Nephron (organoid): ENCODE results near the gene PPM1G.
"Not testable (repeated sequence)": the region's sequence is repeated elsewhere in the genome, so short reads cannot be mapped to it uniquely, and the experiment has no call there.

ENCODE experiments used
- H3K27ac Mint-ChIP-seq, 3 experiments: 2 replicates each; pipeline ENCODE4 v1.8.0; 2020; ENCODE audit warnings: mixed read lengths in 3 of 3, mild to moderate bottlenecking in 2 of 3, moderate library complexity in 1 of 3
- H3K27me3 Mint-ChIP-seq: 2 replicates; pipeline ENCODE4 v1.8.0; 2021; ENCODE audit warnings: low read depth, mild to moderate bottlenecking, moderate library complexity, mixed read lengths
- H3K36me3 Mint-ChIP-seq: 2 replicates; pipeline ENCODE4 v1.8.0; 2020; ENCODE audit warnings: low read depth, mixed read lengths
- H3K4me1 Mint-ChIP-seq: 2 replicates; pipeline ENCODE4 v1.8.0; 2020; ENCODE audit warnings: mixed read lengths
- H3K4me3 Mint-ChIP-seq, 3 experiments: 2 replicates each; pipeline ENCODE4 v1.8.0; 2020; ENCODE audit warnings: mild to moderate bottlenecking in 3 of 3, mixed read lengths in 3 of 3, moderate library complexity in 2 of 3
- H3K9me3 Mint-ChIP-seq: 2 replicates; pipeline ENCODE4 v1.8.0; 2020; ENCODE audit warnings: mixed read lengths
- CTCF ChIP-seq, 3 experiments: fragments of 200-600 bp; sonication (generic); IDR thresholded peaks; one replicate each; pipeline ENCODE4 v1.5.0; 2021; ENCODE audit warnings: antibody characterized with exemption in 3 of 3; ENCODE audit not compliant: unreplicated experiment in 3 of 3

Gene PPM1G

GRCh38 chr2:27356382-27357181, 52.8 kb downstream of the PPM1G start, which contains the start of gene GTF3C2:
Gene GTF3C2, minus strand, starts transcription at chr2:27356764. Its CDS starts 13,210 bp downstream, at chr2:27343554.
- Mint-ChIP-seq H3K4me3 (peak within 1 kb of the TSS; percentile 98 to 100 (median 99)), H3K9me3 (peaks cover 3% of the 10 kb centered on the region), H3K27ac (peak within 1 kb of the TSS; percentile 98 to 100 (median 98)), H3K4me1 (peaks cover 30% of the 10 kb centered on the region), H3K36me3 (peaks cover 21% of the 10 kb centered on the region), H3K27me3 (no peaks in the 10 kb centered on the region)
- TF ChIP-seq CTCF (IDR thresholded peaks at IDR 0.05; ENCODE audit: unreplicated experiment in 3 of 3), result no peak

GRCh38 chr2:27356056-27356381, 53.4 kb downstream of the PPM1G start:
- no peaks in the 10 kb centered on the region for H3K27me3 Mint-ChIP-seq
- peak overlapping the region; percentile 98 to 100 (median 99) for H3K4me3 Mint-ChIP-seq
- H3K4me1 Mint-ChIP-seq, result peaks cover 30% of the 10 kb centered on the region
- peaks cover 3% of the 10 kb centered on the region for H3K9me3 Mint-ChIP-seq
- H3K27ac Mint-ChIP-seq, result peak overlapping the region; percentile 98 to 100 (median 98)
- TF ChIP-seq CTCF (IDR thresholded peaks at IDR 0.05; ENCODE audit: unreplicated experiment in 3 of 3), result no peak
- H3K36me3 Mint-ChIP-seq, result peaks cover 17% of the 10 kb centered on the region

GRCh38 chr2:27354597-27354927, 54.8 kb downstream of the PPM1G start:
- H3K36me3 Mint-ChIP-seq, result peaks cover 19% of the 10 kb centered on the region
- peak overlapping the region in 2 of 3 experiments; percentile 15 to 67 for H3K27ac Mint-ChIP-seq
- H3K4me1 Mint-ChIP-seq, result peaks cover 30% of the 10 kb centered on the region
- H3K4me3 Mint-ChIP-seq, result peak overlapping the region; percentile 98 to 100 (median 99)
- no peak for TF ChIP-seq CTCF (IDR thresholded peaks at IDR 0.05; ENCODE audit: unreplicated experiment in 3 of 3)
- peaks cover 3% of the 10 kb centered on the region for H3K9me3 Mint-ChIP-seq
- H3K27me3 Mint-ChIP-seq, result no peaks in the 10 kb centered on the region

GRCh38 chr2:27353762-27354596, 55.4 kb downstream of the PPM1G start:
- H3K9me3 Mint-ChIP-seq, result peaks cover 3% of the 10 kb centered on the region
- TF ChIP-seq CTCF (IDR thresholded peaks at IDR 0.05; ENCODE audit: unreplicated experiment in 3 of 3), result no peak
- peak overlapping the region; percentile 77 to 81 (median 78) for H3K4me3 Mint-ChIP-seq
- H3K4me1 Mint-ChIP-seq, result peaks cover 30% of the 10 kb centered on the region
- H3K36me3 Mint-ChIP-seq, result peaks cover 19% of the 10 kb centered on the region
- H3K27ac Mint-ChIP-seq, result peak overlapping the region in 2 of 3 experiments; percentile 15 to 67
- no peaks in the 10 kb centered on the region for H3K27me3 Mint-ChIP-seq

GRCh38 chr2:27353386-27353761, 56.0 kb downstream of the PPM1G start:
- H3K27me3 Mint-ChIP-seq, H3K4me3 Mint-ChIP-seq, H3K9me3 Mint-ChIP-seq: not testable (repeated sequence)
- H3K36me3 Mint-ChIP-seq, result peaks cover 15% of the 10 kb centered on the region
- peaks cover 25% of the 10 kb centered on the region for H3K4me1 Mint-ChIP-seq
- H3K27ac Mint-ChIP-seq, result peak overlapping the region in 1 of 3 experiments; percentile 67

GRCh38 chr2:27351802-27352598, 57.4 kb downstream of the PPM1G start:
- no peaks in the 10 kb centered on the region for H3K27me3 Mint-ChIP-seq
- no peaks in the 10 kb centered on the region for H3K9me3 Mint-ChIP-seq
- peaks cover 13% of the 10 kb centered on the region for H3K36me3 Mint-ChIP-seq
- TF ChIP-seq CTCF (IDR thresholded peaks at IDR 0.05; ENCODE audit: unreplicated experiment in 3 of 3), result no peak
- no peak overlapping the region for H3K4me3 Mint-ChIP-seq
- H3K27ac Mint-ChIP-seq, result peak overlapping the region in 1 of 3 experiments; percentile 8
- peaks cover 17% of the 10 kb centered on the region for H3K4me1 Mint-ChIP-seq
